ENCODE data around the gene TMED4. TPM values are rescaled to one million over a fixed set of nuclear protein-coding genes. Genes with fewer than 3 reads are reported as not detected.
A peak's percentile ranks its signal among the peaks of the same experiment; 100 is the strongest.

Gene TMED4
- total and polyA plus RNA-seq, 10 of the 15 experiments (the other 5 are each of a cell fraction or from before 2014, with no cell fraction given) = 20.8 to 71.3 (median 51.0) TPM

- H4K20me1 ChIP-seq (ENCODE audit: control insufficient read depth, insufficient read depth) = peaks cover 2% of the 10 kb centered on the region; the same call in 1 of the 2 replicates
- no peak for TF ChIP-seq POLR2A (IDR thresholded peaks at IDR 0.05; ENCODE audit: low read depth, low read length)
- no peak overlapping the region for H3K4me2 ChIP-seq (ENCODE audit: control insufficient read depth, insufficient read depth)
- no peaks in the 10 kb centered on the region for H3K79me2 ChIP-seq (ENCODE audit: control insufficient read depth, insufficient read depth, low read length)
- FAIRE-seq = no peak
- no peaks in the 10 kb centered on the region for H3K27me3 ChIP-seq (replicated peaks in 1 of 2; ENCODE audit: control insufficient read depth in 2 of 2, insufficient read depth in 2 of 2, low read length in 1 of 2)
- POLR2A ChIA-PET = interaction anchor here (0.6 to 1.4 kb wide), 2 partner anchors 9 to 14 kb away, joined by 3 read pairs; partner anchors contain the start of gene DDX56
- H3K4me1 ChIP-seq (ENCODE audit: control insufficient read depth, insufficient read depth, low read length) = no peaks in the 10 kb centered on the region
- ATAC-seq = no peak
- no peak overlapping the region for H3K27ac ChIP-seq (ENCODE audit: control insufficient read depth, insufficient read depth)
- no peak for DNase-seq (ENCODE audit: low read depth, low spot score)
- WGBS (ENCODE audit: insufficient coverage, insufficient replicate concordance, low lambda C conversion rate, missing lambda C conversion rate) = 98% methylated on average over 2 of the region's 2 CpGs
- intact Hi-C loops (cut with micrococcal nuclease; ENCODE audit: unreplicated experiment) (loop anchor here (1.0 kb wide), 2 partner anchors 216 to 323 kb away; no protein-coding TSS in a partner anchor), in situ Hi-C loops (cut with MboI) (no loop called here)
- H3K9me3 ChIP-seq (replicated peaks; ENCODE audit: control insufficient read depth, insufficient read depth, low read length) = no peaks in the 10 kb centered on the region
- H3K9ac ChIP-seq (ENCODE audit: control insufficient read depth, insufficient read depth, low read length) = no peak overlapping the region
- no peak overlapping the region for H2AFZ ChIP-seq (ENCODE audit: control insufficient read depth, low read depth, low read length)
- CTCF ChIA-PET = interaction anchor here (0.9 to 3.4 kb wide), 31 partner anchors 10 to 355 kb away, joined by 3 to 33 read pairs (median 4); partner anchors contain the start of genes DDX56, H2AZ2, NUDCD3 and TMED4
- BruUV-seq (replicated peaks) = no TSS peak
- no peak overlapping the region for H3K4me3 ChIP-seq
- RAD21 ChIA-PET (ENCODE audit: unreplicated experiment) = interaction anchor here (1.1 to 2.8 kb wide), 9 partner anchors 9 to 544 kb away, joined by 3 to 30 read pairs (median 4); partner anchors contain the start of gene DDX56
- peaks cover 28 to 43% of the 10 kb centered on the region in 2 experiments for H3K36me3 ChIP-seq (ENCODE audit: control insufficient read depth in 2 of 2, insufficient read depth in 2 of 2, low read length in 1 of 2)
- SMC1A ChIA-PET (ENCODE audit: uncharacterized antibody, unreplicated experiment) = interaction anchor here (0.6 to 1.9 kb wide), 14 partner anchors 9 to 323 kb away, joined by 3 to 14 read pairs (median 3); partner anchors contain the start of gene DDX56
Measured at GRCh38 chr7:44564606-44565005, 17.4 kb downstream of the TMED4 start.

DNA sequence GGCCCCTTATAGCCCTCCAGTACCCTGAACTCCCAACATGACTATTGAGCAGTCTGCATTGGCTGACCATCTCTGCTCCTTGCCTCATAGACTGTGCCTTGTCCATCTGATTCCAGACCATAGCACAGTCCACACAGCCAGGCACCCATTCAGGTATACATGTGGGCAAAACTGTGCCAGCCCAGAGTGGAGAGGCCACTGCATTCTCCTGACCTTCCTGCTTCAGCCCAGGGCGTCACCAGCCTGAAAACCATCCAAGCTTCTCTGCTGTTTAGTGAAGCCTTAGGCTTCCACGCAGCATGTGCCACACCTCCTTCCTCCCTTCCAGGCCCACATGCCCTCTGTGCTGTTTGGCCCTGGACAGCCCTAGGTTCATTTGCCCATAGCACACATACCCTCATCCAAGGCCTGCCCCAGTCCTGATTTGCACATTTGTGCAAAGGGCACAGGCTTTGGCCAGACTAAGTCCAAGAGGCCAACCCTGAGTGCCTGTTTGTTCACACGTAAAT, 18.8 kb downstream of the TMED4 start:
- 90% methylated on average over 3 of the region's 3 CpGs for WGBS (ENCODE audit: insufficient coverage, insufficient replicate concordance, low lambda C conversion rate, missing lambda C conversion rate)
- peak; percentile 78 for TF ChIP-seq POLR2A (IDR thresholded peaks at IDR 0.05; ENCODE audit: low read depth, low read length)
- TF ChIP-seq POLR2AphosphoS5 (IDR thresholded peaks at IDR 0.05; ENCODE audit: low read length) = peak; percentile 33; the same call in 1 of the 2 replicates
- TF ChIP-seq IRF3 (IDR thresholded peaks at IDR 0.05) = no peak
- TF ChIP-seq MYB (IDR thresholded peaks at IDR 0.05; ENCODE audit: borderline replicate concordance, low read depth, low read length) = no peak
- no peak for TF ChIP-seq MTA2 (IDR thresholded peaks at IDR 0.05; ENCODE audit: low read depth)
- no peak for TF ChIP-seq TCF3 (IDR thresholded peaks at IDR 0.05; ENCODE audit: borderline replicate concordance, insufficient read depth, low read depth, low read length)
- TF ChIP-seq PBX3 (IDR thresholded peaks at IDR 0.05; ENCODE audit: insufficient replicate concordance, low read depth, low read length) = no peak
- 0 out of 2 replicates have a peak, but pooled peaks have one; percentile 19 for TF ChIP-seq POLR2AphosphoS2 (IDR thresholded peaks at IDR 0.05; ENCODE audit: low read depth, low read length)
- TF ChIP-seq NR2F1 (conservative IDR thresholded peaks at IDR 0.05) = no peak

More for the DNA sequence above, 18.8 kb downstream of the TMED4 start:
- ATAC-seq = no peak
- no peaks in the 10 kb centered on the region for H3K79me2 ChIP-seq (ENCODE audit: control insufficient read depth, insufficient read depth, low read length)
- H4K20me1 ChIP-seq (ENCODE audit: control insufficient read depth, insufficient read depth) = peaks cover 2% of the 10 kb centered on the region; the same call in 1 of the 2 replicates
- in situ Hi-C loops (cut with MboI) (no loop called here), intact Hi-C loops (cut with micrococcal nuclease; ENCODE audit: unreplicated experiment) (no loop called here)
- H2AFZ ChIP-seq (ENCODE audit: control insufficient read depth, low read depth, low read length) = no peak overlapping the region
- H3K27ac ChIP-seq (ENCODE audit: control insufficient read depth, insufficient read depth) = no peak overlapping the region
- RAD21 ChIA-PET (ENCODE audit: unreplicated experiment) = no interaction called here
- no peak for DNase-seq (ENCODE audit: low read depth, low spot score)
- SMC1A ChIA-PET (ENCODE audit: uncharacterized antibody, unreplicated experiment) = no interaction called here
- H3K9me3 ChIP-seq (replicated peaks; ENCODE audit: control insufficient read depth, insufficient read depth, low read length) = no peaks in the 10 kb centered on the region
- no peak overlapping the region for H3K4me2 ChIP-seq (ENCODE audit: control insufficient read depth, insufficient read depth)
- no peak for FAIRE-seq
- H3K4me3 ChIP-seq = no peak overlapping the region
- H3K4me1 ChIP-seq (ENCODE audit: control insufficient read depth, insufficient read depth, low read length) = no peaks in the 10 kb centered on the region
- no peaks in the 10 kb centered on the region for H3K27me3 ChIP-seq (replicated peaks in 1 of 2; ENCODE audit: control insufficient read depth in 2 of 2, insufficient read depth in 2 of 2, low read length in 1 of 2)
- POLR2A ChIA-PET = interaction anchor here (1.1 kb wide), 1 partner anchor 10 kb away, joined by 3 read pairs; no protein-coding TSS in a partner anchor
- CTCF ChIA-PET = interaction anchor here (3.0 to 3.4 kb wide), 2 partner anchors 15 to 215 kb away, joined by 10 to 21 read pairs; no protein-coding TSS in a partner anchor
- peaks cover 21 to 32% of the 10 kb centered on the region in 2 experiments for H3K36me3 ChIP-seq (ENCODE audit: control insufficient read depth in 2 of 2, insufficient read depth in 2 of 2, low read length in 1 of 2)
- BruUV-seq (replicated peaks) = no TSS peak
- H3K9ac ChIP-seq (ENCODE audit: control insufficient read depth, insufficient read depth, low read length) = no peak overlapping the region
